NCI-H2227 (cell line): ENCODE data around the gene DTNB.

Source experiments
- DNase-seq: peaks from one replicate; lab custom pipeline; 2025; ENCODE audit not compliant: unreplicated experiment; lab: John Stamatoyannopoulos, UW

The DTNB gene

DNA sequence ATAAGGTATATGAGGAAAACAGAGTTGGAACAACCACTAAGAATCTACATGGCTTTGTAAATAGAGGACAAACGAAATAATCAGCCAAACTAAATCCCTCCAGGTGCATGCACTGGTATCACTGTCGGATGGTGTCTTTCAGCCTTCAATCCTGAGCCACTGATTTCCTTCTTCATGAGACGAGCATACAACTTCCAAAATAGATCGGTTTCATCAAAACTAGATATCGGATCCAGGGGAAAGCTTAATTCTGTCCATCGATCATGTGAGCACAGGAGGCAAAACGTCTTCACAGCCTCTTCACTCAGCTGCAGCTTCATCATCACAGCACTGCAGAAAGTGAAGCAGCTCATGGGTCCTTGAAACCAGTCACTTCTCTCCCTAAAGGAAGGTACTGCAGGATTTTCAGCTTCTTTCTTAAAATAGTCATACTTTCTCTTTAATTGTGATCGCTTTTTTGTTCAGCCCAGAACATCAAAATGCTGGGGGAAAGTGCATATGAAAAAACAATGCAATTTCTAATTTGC is 80.5 kb downstream of the DTNB start:
- DNase-seq, result no peak

DNA sequence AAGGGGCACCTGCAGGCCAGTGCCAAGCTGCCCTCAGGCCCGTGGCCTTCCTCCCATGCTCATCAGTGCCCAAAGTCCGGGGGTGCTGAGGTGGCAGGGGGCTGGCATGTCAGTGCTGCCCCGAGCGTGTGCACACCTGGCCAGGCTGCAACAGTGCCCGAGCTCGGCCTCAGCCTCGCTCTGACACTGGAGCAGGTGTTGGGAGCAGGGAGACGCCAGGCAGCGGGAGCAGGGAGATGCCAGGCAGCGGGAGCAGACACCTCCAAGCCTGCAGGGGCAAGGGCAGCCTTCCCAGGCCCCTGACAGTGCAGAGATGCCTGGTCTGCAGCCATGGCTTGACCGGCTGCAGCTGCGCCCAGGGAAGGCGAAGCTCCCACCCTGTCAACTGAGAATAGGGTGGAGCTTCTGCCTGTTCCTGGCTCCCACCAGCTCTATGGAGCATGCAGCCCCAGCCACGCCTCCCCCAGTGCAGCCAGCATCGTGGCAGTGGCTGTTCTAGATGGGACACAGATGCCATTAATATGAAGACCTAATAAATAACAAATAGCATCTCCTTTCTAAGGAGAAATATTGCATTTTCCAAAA is 82.4 kb downstream of the DTNB start:
- DNase-seq, result peak; percentile 6

DNA sequence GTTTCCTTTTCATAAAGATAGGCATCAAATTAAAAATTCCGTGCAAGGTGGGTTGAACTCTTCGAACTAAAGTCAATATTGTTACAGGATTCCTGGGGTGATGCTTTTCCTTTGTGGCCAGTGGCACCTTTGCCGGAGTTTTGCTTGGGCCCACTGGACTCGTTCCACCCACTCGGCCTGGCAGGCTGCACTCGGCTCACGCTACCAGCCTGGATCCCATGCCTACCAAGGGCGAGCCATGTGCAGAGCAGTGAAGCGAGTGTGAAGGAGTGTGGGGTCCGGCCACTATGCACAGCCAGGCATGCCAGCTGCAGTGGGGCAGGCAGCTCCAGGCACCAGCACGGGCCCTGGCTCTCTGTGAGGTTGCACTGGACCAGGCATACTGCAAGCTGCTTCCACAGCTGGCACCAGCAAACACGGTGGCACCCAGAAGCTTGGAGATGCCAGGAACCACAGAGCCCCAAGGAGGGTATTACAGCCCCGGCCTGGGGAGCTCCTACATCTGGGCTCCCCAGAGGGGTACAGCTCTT is 83.6 kb downstream of the DTNB start:
- no peak for DNase-seq

DNA sequence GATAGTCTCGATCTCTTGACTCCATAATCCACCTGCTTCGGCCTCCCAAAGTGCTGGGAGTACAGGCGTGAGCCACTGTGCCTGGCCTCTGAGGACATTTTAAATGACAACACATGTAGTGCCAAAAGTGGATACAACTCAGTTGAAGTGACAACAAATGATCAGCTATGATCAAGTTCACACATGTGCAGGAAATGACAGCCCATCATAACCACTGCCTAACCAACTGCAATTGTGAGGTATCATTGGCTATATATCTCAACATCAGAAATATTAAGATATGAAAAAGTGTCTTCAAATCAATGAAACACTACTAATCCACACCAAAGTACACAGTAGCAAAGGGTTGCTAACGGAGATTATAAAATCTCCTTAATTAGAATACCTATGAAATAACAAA is 84.8 kb downstream of the DTNB start:
- no peak for DNase-seq

DNA sequence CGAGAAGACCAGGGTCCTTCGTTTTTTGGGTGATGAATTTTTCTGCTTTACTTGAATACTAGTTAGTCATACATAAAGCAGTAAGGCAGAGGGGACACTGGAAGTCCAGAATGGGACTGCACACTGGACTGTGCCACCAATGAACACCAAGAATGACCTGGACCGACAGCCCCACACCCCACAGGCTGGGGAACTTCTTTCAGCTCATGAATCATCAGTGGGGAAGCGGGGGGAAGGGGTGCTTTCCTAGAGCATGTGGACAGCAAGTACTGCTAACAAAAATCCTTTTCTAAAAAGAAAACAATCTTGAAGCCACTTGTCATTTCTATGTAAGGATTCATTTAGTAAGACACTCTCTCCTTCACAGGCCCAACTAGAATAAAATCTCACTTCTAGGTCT is 86.0 kb downstream of the DTNB start:
- DNase-seq, result no peak

DNA sequence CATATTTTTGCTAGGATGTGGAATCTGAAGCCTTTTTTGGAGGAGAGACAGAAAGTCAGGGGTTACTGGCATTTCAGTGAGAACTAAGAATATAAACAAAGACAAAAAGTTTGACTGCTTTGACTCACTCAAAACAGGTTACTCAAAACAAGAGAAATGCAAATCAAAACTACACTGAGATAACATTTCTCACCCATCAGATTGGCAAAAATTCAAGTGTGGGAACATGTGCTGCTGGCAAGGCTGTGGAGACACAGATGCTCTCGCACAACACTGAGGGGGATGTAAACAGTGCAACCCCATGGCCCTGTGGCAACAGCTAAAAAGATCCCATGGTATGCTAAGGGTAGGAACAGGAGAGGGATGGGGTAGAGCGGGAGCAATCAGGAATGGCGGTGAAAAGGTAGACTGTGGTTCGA is 86.6 kb downstream of the DTNB start:
- DNase-seq, result no peak

DNA sequence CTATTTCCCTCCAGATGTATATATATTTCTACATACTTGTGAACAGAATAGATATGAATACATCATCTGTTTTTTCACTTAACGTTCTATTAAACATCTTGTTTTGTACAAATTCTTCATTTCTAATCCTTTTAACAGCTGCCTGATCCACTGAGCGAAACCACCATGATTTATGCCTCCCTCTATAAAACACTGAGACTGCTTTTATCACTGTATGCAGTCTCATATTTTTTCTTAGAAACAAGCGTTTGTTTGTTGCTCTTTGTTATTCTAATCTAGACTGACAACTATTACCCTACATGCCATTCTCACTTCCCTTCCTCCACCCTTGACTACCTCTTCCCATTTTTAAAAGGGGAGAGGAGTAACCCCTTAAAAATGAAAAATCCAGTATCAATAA is 88.2 kb downstream of the DTNB start:
- no peak for DNase-seq

DNA sequence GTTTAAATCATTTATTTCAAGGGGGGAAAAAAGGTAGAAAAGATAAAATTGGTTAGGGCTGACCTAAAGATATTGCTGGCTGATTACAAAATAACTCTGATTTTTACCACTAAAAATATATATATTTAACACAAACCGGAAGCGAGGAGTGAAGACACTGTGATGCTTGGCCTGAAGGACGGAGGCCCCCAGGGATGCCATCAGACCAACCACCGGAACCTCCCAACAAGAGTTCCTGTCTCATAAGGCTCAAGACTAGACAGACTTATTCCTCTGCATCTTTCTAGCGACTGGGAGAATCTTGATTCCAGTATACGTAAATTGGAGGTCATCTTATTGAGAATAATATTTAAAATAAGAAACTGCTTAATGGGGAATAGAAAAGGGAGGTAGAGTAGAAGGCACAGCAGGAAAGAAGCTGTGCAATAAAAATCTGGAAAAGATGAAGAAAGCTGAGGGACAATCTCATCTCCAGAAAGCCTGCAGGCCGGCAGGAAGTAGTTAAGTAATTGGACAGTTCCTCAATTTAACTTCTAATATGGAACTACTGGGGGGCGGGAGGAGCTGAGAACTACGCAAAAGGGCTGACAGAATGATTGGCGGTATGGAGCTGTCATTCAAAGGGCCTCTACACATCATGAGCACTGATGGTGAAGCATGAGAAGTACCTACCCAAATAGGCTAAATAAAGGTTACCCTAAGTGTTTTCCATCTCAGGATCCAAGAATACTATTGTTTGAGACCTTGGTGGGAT is 91.1 kb downstream of the DTNB start:
- DNase-seq, result no peak

DNA sequence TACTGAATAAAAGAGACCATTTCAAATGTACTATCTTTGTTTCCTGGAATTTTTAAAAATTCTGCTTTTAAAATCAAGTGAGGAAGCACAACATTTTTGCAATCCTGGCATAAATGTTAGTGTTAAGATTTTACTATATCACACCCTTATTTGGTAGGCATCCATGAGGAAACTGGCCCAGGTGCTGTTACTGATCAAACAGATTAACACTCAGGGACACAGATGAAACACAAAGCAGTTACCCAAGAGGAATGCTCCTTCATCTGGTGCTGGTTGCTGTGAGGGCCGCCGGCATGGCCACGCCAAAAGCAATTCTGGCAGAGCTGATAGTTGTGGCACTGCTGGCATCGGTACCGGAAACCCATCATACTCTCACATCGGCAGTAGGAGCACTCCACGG is 96.8 kb downstream of the DTNB start:
- no peak for DNase-seq

DNA sequence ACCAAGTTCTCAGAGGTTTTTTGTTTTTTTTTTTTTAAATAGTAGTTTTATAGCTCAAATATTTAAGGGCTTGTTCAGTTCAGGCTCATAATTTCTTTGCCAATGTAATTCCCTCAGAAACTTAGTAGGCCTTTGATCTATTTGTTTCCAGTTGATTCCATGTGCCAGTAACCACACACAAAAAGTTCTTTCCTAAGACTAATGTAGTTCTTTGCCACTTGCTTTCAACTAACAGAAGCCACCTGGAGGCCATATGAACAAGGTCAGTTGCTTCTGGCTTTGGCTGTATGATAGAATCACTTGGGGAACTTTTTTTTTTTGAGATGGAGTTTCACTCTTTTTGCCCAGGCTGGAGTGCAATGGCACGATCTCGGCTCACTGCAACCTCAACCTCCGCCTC is 100.7 kb downstream of the DTNB start:
- DNase-seq, result no peak

DNA sequence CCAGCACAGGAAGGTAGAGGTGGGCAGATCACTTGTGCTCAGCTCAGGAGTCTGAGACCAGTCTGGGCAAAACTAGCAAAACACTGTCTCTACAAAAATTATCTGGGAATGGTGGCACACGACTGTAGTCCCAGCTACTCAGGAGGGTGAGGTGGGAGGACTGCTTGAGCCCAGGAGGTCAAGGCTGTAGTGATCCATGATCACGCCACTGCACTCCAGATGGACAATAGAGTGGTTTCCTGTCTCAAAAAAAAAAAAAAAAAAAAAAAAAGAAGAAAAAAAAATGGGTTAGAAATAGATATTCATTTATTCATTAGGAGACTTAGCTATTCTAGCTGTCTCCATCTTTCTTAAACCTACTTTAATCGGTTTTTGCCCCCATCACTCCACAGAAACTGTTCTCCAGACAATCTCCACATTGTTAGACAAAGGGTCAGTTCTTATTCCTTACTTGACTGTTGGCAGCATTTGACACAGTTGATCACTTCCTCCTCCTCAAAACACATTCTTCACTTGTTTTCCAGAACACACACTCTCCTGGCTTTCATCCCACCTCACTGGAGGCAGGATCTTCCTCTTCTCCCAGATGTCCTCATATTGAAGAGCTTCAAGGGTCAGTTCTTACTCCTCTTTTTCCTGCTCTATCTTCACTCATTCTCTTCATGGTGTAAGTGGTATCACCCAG is 103.1 kb downstream of the DTNB start:
- no peak for DNase-seq

DNA sequence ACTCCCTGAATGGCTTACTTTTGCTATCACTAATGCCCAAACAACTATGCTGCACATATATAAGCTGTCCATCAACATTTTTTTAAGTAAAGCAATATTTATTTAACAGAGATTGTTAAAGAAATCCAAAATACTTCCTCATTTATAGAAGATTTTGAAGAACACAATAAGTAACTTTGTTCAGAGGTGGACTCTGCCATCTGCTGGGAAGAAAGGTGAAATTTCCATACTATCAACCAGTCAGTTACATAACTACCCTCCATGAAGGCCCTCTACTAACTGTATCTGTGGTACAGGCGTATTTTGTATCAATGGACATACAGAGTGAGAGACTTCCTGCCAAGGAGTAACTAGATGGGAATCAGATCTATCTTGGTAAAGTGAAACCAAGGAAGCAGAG is 106.0 kb downstream of the DTNB start:
- DNase-seq, result peak; percentile 26

DNA sequence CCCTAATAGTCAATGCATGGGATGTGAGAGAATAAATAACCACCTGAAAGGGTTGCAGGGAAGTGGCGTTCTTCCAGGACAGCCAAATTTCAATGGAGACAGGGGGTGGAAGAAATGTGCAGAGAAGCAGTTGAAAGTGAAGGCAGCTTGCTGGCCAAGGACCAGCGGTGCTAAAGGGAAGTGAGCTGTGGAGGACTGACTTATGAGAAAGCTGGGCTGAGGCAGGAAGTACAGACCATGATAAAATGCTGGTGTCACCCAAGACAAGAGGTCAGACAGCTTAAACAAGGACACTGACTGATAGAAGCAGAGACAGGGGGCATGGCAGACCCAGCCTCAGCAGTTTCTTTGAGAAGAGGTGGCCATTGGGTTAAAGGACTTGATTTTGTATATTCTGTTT is 106.7 kb downstream of the DTNB start:
- DNase-seq, result no peak

DNA sequence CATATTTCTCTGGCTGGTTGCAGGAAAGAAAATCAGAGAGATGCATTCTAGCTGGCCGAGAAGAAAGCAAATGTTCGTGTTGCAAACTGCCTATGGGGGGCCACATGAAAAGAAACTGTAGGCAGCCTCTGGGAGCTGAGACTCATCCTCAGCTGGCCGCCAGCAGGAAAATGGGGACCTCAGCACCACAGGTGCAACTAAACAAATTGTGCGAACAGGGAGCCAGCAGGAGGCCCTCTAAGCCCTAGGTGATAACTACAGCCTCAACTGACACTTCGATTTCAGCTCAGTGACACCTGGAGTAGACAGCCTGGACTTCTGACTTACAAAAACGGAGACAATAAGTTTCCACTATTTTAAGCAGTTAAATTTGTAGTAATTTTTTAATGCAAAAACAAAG is 107.3 kb downstream of the DTNB start:
- DNase-seq, result no peak

DNA sequence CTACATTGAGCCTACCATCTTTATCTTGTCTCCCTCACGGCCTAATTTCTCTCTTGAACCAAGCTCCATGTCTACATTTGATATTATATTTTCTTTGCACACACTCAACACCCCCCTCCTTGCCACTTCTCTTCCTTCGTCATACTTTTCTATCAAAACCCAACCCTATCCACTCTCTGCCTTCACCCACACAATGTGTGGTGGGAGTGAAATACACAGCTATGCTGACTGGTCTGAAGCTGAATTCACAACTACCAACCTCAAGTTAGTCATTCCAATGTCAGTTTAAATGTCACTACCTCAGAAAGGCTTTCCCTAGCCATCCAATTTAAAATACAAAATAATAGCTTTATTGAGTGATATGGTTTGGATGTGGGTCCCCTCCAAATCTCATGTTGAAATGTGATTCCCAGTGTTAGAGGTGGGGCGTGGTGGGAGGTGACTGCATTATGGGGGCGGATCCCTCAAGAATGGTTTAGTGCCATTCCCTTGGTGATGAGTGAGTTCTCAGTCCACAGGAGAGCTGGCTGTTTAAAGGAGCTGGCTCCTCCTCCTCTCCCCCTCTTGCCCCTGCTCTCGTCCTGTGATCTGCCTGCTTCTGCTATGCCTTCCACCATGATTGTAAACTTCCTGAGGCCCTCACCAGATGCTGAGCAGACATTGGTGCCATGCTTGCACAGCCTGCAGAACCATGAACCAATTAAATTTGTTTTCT is 112.1 kb downstream of the DTNB start:
- DNase-seq, result no peak

DNA sequence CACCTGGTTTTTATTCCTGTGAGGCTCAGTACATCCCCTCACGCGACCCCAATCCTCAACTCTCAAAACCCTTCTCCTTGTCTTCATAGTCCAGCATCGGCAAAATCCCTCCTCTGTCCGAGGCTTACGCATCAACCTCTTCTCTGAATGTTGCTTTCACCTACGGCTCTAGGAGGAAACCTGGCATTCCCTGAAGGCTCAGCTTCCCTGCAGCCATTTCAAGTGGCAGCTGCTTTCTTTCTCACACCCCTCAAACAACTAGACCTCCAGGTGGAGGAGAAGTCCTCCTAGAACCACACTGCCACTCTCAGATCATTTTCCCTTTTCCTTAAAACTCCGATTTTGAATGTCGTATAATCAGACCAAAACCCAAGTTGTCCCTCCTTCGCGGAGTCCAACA is 114.2 kb downstream of the DTNB start:
- DNase-seq, result no peak

DNA sequence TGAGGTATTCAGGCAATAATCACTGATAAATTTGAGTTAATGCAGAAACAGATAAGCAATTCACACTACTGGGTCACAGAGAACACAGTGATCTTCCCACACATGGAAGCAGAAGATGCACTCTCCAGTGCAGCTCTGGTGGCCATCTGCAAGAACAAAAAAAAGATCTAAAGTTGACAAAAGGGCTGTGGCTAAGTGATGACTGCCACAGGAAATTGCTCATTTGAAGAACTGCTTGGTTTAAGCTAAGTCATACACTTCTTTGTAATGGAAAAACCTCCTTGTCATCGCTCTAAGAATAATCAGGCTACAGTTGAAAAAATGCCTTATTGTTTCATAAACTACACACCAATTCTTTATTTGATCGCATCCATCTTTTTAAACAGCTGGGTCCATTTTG is 115.1 kb downstream of the DTNB start:
- no peak for DNase-seq

DNA sequence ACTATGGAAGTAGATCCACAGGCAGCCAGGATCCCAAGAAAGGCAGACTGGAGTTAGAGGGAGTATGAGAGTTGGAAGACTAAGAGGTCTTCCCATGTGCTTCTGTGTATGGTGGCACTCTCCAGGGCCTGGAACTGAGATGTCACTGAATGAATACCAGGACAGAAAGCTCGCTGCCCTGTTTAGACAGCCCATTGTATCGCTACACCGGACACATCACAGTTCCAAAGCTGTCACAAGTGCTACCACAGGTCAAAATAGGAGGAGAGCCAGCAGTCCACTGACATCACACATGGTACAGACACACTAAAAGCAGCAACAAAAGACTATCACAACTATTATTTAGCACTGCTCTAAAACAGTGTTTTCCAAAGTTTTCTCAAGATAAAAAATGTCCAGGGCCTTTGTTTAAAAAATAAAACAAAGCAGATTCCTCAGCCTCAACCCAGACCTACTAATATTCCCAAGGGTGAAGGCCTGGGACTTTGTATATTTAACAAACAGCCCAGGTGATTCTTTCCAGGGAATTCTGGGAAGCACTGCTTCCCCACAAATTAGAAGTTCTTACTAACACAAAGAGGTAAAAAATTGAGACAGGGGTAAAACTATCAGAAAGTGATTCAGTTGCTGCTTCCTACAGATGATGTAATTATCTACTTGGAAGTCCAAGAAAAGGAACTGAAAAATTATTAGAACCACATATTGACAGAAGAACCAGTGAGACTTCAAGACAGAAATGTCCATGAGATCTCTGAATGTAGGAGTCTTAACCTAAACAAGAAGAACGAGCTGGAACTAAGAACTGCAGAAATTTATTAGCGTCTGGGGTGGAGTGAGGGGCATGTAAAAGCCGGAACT is 116.0 kb downstream of the DTNB start:
- no peak for DNase-seq

DNA sequence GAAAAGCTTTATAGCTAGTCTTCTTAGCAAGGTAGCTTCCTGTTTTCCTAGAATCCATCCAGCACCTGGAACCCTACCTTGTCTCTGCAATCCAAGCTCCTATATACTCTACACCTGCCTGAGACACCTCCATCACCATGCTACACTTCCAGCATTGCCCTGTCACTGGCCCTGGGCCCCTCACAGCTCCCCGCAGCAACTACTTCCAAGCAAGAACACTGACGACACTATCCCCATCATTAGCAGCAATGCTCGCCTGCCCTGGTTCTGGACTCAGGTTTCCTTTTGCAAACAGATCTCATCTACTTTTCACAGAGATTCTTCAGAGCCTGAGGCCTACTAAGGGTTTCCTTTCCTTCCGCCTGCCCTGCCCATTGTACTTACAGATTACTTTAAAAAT is 121.1 kb downstream of the DTNB start:
- no peak for DNase-seq

DNA sequence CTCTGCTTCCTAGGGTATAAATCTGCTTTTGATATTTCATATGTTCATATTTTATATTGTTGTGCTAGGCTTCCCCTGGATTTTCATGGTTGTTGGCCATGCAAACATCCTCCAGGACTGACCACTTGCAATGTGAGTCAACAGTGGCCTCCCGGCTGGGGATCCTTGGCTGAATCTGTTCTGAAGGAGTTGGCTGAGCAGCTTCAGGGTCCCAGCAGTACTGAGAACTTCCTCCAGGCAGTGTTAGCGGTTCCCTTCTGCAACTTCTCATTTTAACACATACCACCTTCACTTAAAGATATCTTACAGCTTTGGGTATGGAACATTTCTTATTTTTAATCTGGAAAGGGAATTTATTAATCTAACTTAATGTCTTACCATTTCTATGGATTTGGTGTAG is 122.1 kb downstream of the DTNB start:
- DNase-seq, result no peak
